Spleen (tissue), 11 donors: ENCODE results near the gene INO80C. TPM values are rescaled to one million over a fixed set of nuclear protein-coding genes. Genes with fewer than 3 reads are reported as not detected.

Experiments used
- DNase-seq: peaks from one replicate; pipeline ENCODE4 v3.0.0-alpha.2; 2020
- H3K27ac ChIP-seq, 8 donors: fragments of 200-600 bp; sonication (generic) in 7 of 8; 1 replicate in 4 of 8; 2 replicates in 4 of 8; pipeline versions ENCODE4 v1.5.0 to v1.8.0; 2016 to 2021; ENCODE audit warnings: inconsistent platforms in 4 of 8, mild to moderate bottlenecking in 4 of 8, moderate library complexity in 1 of 8
- H3K27me3 ChIP-seq, 7 donors: fragments of 200-600 bp; sonication (generic) in 6 of 7; replicated peaks in 1 of 7; 1 replicate in 4 of 7; 2 replicates in 3 of 7; pipeline versions ENCODE4 v1.5.0 to v1.8.0; 2016 to 2021; ENCODE audit warnings: inconsistent platforms in 3 of 7, mild to moderate bottlenecking in 1 of 7
- H3K36me3 ChIP-seq, 6 donors: fragments of 200-600 bp; sonication (generic) in 5 of 6; 1 replicate in 4 of 6; 2 replicates in 2 of 6; pipeline versions ENCODE4 v1.5.0 to v1.8.0; 2016 to 2021; ENCODE audit warnings: inconsistent platforms in 2 of 6
- H3K4me1 ChIP-seq, 6 donors: fragments of 200-600 bp; sonication (generic) in 5 of 6; 1 replicate in 3 of 6; 2 replicates in 3 of 6; pipeline versions ENCODE4 v1.5.0 to v1.8.0; 2016 to 2021; ENCODE audit warnings: inconsistent platforms in 3 of 6
- H3K4me3 ChIP-seq, 8 donors: fragments of 200-600 bp; sonication (generic) in 7 of 8; 1 replicate in 4 of 8; 2 replicates in 4 of 8; pipeline versions ENCODE4 v1.5.0 to v1.8.0; 2016 to 2021; ENCODE audit warnings: inconsistent platforms in 4 of 8, mild to moderate bottlenecking in 4 of 8, moderate library complexity in 2 of 8
- H3K9me3 ChIP-seq, 8 donors: fragments of 200-600 bp; sonication (generic) in 7 of 8; 1 replicate in 4 of 8; 2 replicates in 4 of 8; pipeline versions ENCODE4 v1.5.0 to v1.8.0; 2016 to 2021; ENCODE audit warnings: inconsistent platforms in 4 of 8
- POLR2A ChIP-seq, 3 donors: fragments of 450-650 bp; IDR thresholded peaks; one replicate each; pipeline ENCODE4 v1.5.1; 2017; ENCODE audit warnings: antibody characterized with exemption in 3 of 3, mild to moderate bottlenecking in 1 of 3
- POLR2AphosphoS5 ChIP-seq, 3 donors: sonication (generic); formaldehyde crosslinking; IDR thresholded peaks; one replicate each; pipeline ENCODE4 v1.5.1; 2017; ENCODE audit warnings: antibody characterized with exemption in 3 of 3
- WGBS, 5 donors: extraction: QIAGEN DNeasy Blood & Tissue Kit in 3 of 5; methylation state at CpG; one replicate each; pipeline versions ENCODE4 v1.1.5 to v1.1.7; 2013 to 2018; 5-methylcytosine and 5-hydroxymethylcytosine counted together
- intact Hi-C: fragments of 100-400 bp; cut with DNase I; formaldehyde crosslinking; loops from one replicate; pipeline ENCODE4 v1.15.0; 2023; ENCODE audit warnings: low total_unique reads
- polyA plus RNA-seq, 3 donors: library from polyadenylated mRNA; stranded (reverse); fragments of 200-250 nt; gene quantifications; one replicate each; pipeline ENCODE4 v1.2.1, GENCODE V29; 2013
- total RNA-seq, 7 donors: library from RNA; depleted of rRNA in 3 of 7; stranded (reverse); fragments of >200 nt in 3 of 7; fragmentation: NEBNext Ultra II Directional in 4 of 7; extraction: Animal tissue kit (Norgen Biotek cat#: 25700) in 4 of 7; gene quantifications; one replicate each; pipeline versions ENCODE4 v1.1.0 to v1.2.1, GENCODE V29; 2016 to 2021
- TF ChIP-seq, protein P1 (sequence below), 11 experiments: fragments of 200-600 bp in 7 of 11; fragments of 450-650 bp in 4 of 11; sonication (generic) in 4 of 11; IDR thresholded peaks in 8 of 11; conservative IDR thresholded peaks in 3 of 11; 1 replicate in 7 of 11; 2 replicates in 4 of 11; pipeline versions ENCODE4 v1.4.0 to v1.8.0; 2016 to 2021; ENCODE audit warnings: antibody characterized with exemption in 11 of 11, inconsistent platforms in 4 of 11, mild to moderate bottlenecking in 1 of 11
- donor health status: healthy with polysubstance abuse.
- donor health status: DM: no; HTN: no; CAD: no; lungs with moderate emphysema.
- donor health status: DM: no; HTN: no; CAD: no.
- donor health status: Bipolar disorder and iron deficiency.
- donor health status: healthy.
- donor health status: DM: no; HTN: no; CAD: no.
- donor health status: DM: yes; HTN: yes; CAD: no.

Gene INO80C
- total and polyA plus RNA-seq, 10 donors = 18.9 to 57.5 (median 34.5) TPM

- no peaks in the 10 kb centered on the region for H3K27me3 ChIP-seq
- H3K4me3 ChIP-seq = no peak overlapping the region
- H3K27ac ChIP-seq = no peak overlapping the region
- no peak for DNase-seq
- TF ChIP-seq POLR2AphosphoS5 (IDR thresholded peaks at IDR 0.05) (no peak), POLR2A (IDR thresholded peaks at IDR 0.05) (no peak)
- TF ChIP-seq, protein P1, sequence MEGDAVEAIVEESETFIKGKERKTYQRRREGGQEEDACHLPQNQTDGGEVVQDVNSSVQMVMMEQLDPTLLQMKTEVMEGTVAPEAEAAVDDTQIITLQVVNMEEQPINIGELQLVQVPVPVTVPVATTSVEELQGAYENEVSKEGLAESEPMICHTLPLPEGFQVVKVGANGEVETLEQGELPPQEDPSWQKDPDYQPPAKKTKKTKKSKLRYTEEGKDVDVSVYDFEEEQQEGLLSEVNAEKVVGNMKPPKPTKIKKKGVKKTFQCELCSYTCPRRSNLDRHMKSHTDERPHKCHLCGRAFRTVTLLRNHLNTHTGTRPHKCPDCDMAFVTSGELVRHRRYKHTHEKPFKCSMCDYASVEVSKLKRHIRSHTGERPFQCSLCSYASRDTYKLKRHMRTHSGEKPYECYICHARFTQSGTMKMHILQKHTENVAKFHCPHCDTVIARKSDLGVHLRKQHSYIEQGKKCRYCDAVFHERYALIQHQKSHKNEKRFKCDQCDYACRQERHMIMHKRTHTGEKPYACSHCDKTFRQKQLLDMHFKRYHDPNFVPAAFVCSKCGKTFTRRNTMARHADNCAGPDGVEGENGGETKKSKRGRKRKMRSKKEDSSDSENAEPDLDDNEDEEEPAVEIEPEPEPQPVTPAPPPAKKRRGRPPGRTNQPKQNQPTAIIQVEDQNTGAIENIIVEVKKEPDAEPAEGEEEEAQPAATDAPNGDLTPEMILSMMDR (IDR thresholded peaks at IDR 0.05 in 8 of 11, conservative IDR thresholded peaks at IDR 0.05 in 3 of 11) = no peak
- H3K36me3 ChIP-seq = no peaks in the 10 kb centered on the region
- H3K4me1 ChIP-seq = peaks cover 0 to 6% (median 0%) of the 10 kb centered on the region in 6 donors
- WGBS, 5 donors = 71 to 82% (median 76%) methylated on average over 6 to 7 of the region's 7 CpGs
- intact Hi-C loops = no loop called here
- no peaks in the 10 kb centered on the region for H3K9me3 ChIP-seq
These were observed 15.6 kb upstream of the INO80C start for GRCh38 chr18:35513181-35513936.

DNA sequence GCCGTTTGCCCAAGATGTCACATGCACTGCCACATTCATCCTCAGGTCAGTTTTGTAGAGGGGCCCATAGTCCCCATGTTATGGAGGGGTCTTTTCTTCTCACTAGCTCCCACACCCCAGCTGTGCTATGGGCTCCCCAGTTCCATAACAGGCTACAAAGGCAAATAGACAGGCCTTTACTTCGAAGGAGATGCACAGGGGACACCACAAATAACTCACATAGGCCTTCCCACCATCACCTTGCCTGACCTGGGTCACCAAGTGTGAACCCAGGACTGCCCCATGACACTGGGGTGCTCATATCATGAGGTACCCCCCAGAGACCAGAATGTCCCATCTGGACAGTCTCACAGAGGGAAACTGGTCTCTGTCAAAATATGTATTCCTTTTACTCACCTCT is 15.0 kb upstream of the INO80C start:
- TF ChIP-seq POLR2AphosphoS5 (IDR thresholded peaks at IDR 0.05) (no peak), POLR2A (IDR thresholded peaks at IDR 0.05) (no peak)
- TF ChIP-seq, protein P1 (IDR thresholded peaks at IDR 0.05 in 8 of 11, conservative IDR thresholded peaks at IDR 0.05 in 3 of 11) = no peak
- intact Hi-C loops = no loop called here
- WGBS, 5 donors = 94 to 100% (median 96%) methylated on average over 2 of the region's 2 CpGs
- no peaks in the 10 kb centered on the region for H3K27me3 ChIP-seq
- DNase-seq = no peak
- H3K4me1 ChIP-seq = peaks cover 0 to 5% (median 0%) of the 10 kb centered on the region in 6 donors
- no peaks in the 10 kb centered on the region for H3K36me3 ChIP-seq
- H3K9me3 ChIP-seq = no peaks in the 10 kb centered on the region
- no peak overlapping the region for H3K27ac ChIP-seq
- H3K4me3 ChIP-seq = no peak overlapping the region

- Histone ChIP-seq H3K27me3 (no peaks in the 10 kb centered on the region), H3K4me1 (peaks cover 0 to 5% (median 0%) of the 10 kb centered on the region in 6 donors), H3K4me3 (no peak overlapping the region), H3K9me3 (no peaks in the 10 kb centered on the region), H3K36me3 (no peaks in the 10 kb centered on the region), H3K27ac (no peak overlapping the region)
- no peak for DNase-seq
- intact Hi-C loops = no loop called here
- TF ChIP-seq, protein P1 (IDR thresholded peaks at IDR 0.05 in 8 of 11, conservative IDR thresholded peaks at IDR 0.05 in 3 of 11) = no peak
- TF ChIP-seq POLR2AphosphoS5 (IDR thresholded peaks at IDR 0.05) = no peak
- 63 to 88% (median 78%) methylated on average over 1 of the region's 1 CpG for WGBS, 5 donors
These were observed 14.1 kb upstream of the INO80C start for GRCh38 chr18:35511833-35512232.

GRCh38 chr18:35511428-35511827 is 13.7 kb upstream of the INO80C start:
- TF ChIP-seq, protein P1 (IDR thresholded peaks at IDR 0.05 in 8 of 11, conservative IDR thresholded peaks at IDR 0.05 in 3 of 11) = no peak
- TF ChIP-seq POLR2AphosphoS5 (IDR thresholded peaks at IDR 0.05) (no peak), POLR2A (IDR thresholded peaks at IDR 0.05) (no peak)
- WGBS, 5 donors = 61 to 74% (median 67%) methylated on average over 2 of the region's 2 CpGs

More at GRCh38 chr18:35511428-35511827, 13.7 kb upstream of the INO80C start:
- Histone ChIP-seq H3K4me3 (no peak overlapping the region), H3K27me3 (no peaks in the 10 kb centered on the region), H3K9me3 (no peaks in the 10 kb centered on the region), H3K36me3 (no peaks in the 10 kb centered on the region), H3K4me1 (peaks cover 0 to 5% (median 0%) of the 10 kb centered on the region in 6 donors), H3K27ac (no peak overlapping the region)
- no peak for DNase-seq
- intact Hi-C loops = no loop called here
